DOHH2 (cell line): Measurements from ENCODE around the gene PDE1C.

ENCODE experiments used
- H3F3A ChIP-seq: fragments of 200-600 bp; sonication (generic), shearing (Covaris generic); 2 replicates; pipeline ENCODE4 v1.6.0; 2016; ENCODE audit warnings: antibody characterized with exemption, mild to moderate bottlenecking; ENCODE audit not compliant: control insufficient read depth, insufficient read depth
- H3K27ac ChIP-seq: fragments of 200-600 bp; sonication (generic); 2 replicates; pipeline ENCODE4 v1.5.1; 2014; ENCODE audit warnings: low read depth, mild to moderate bottlenecking, low read length, moderate library complexity
- H3K27me3 ChIP-seq: fragments of 200-600 bp; sonication (generic); 2 replicates; pipeline ENCODE4 v1.6.1; 2014; ENCODE audit warnings: mild to moderate bottlenecking, low read length, mixed read lengths; ENCODE audit not compliant: control insufficient read depth
- H3K36me3 ChIP-seq: fragments of 200-600 bp; sonication (generic); 2 replicates; pipeline ENCODE4 v1.6.1; 2014; ENCODE audit warnings: mild to moderate bottlenecking, low read length, moderate library complexity, mixed read lengths; ENCODE audit not compliant: control insufficient read depth
- H3K4me1 ChIP-seq: fragments of 200-600 bp; sonication (generic); 2 replicates; pipeline ENCODE4 v1.6.1; 2014; ENCODE audit warnings: mild to moderate bottlenecking, low read length, mixed read lengths; ENCODE audit not compliant: control insufficient read depth
- H3K4me2 ChIP-seq: fragments of 200-600 bp; sonication (generic); 2 replicates; pipeline ENCODE4 v1.6.0; 2014; ENCODE audit warnings: mild to moderate bottlenecking, low read length, moderate library complexity
- H3K4me3 ChIP-seq: fragments of 200-600 bp; sonication (generic); 2 replicates; pipeline ENCODE4 v1.5.1; 2014; ENCODE audit warnings: mild to moderate bottlenecking, low read length, mixed read lengths
- H3K79me2 ChIP-seq: fragments of 200-600 bp; sonication (generic); 2 replicates; pipeline ENCODE4 v1.6.1; 2014; ENCODE audit warnings: mild to moderate bottlenecking, low read length, mixed read lengths; ENCODE audit not compliant: control insufficient read depth
- H3K9me2 ChIP-seq: fragments of 200-600 bp; sonication (generic); replicated peaks from 2 replicates; pipeline ENCODE4 v1.6.1; 2014; ENCODE audit warnings: mild to moderate bottlenecking, low read length, mixed read lengths; ENCODE audit not compliant: control insufficient read depth
- H3K9me3 ChIP-seq: fragments of 200-600 bp; sonication (generic); 2 replicates; pipeline ENCODE4 v1.6.1; 2014; ENCODE audit warnings: antibody characterized with exemption, low read length, mixed read lengths; ENCODE audit not compliant: control insufficient read depth, insufficient read depth
- H4K20me1 ChIP-seq: fragments of 200-600 bp; sonication (generic); 2 replicates; pipeline ENCODE4 v1.6.0; 2014; ENCODE audit warnings: low read depth, mild to moderate bottlenecking, antibody characterized with exemption, low read length, moderate library complexity; ENCODE audit not compliant: control insufficient read depth, insufficient read depth
- EZH2phosphoT487 ChIP-seq: fragments of 200-600 bp; sonication (generic); IDR thresholded peaks from 2 replicates; pipeline ENCODE4 v1.6.1; 2017; ENCODE audit warnings: borderline replicate concordance, mild to moderate bottlenecking, antibody characterized with exemption, low read length, moderate library complexity, mixed read lengths
- TF ChIP-seq, protein P1 (sequence below): fragments of 200-600 bp; sonication (generic); IDR thresholded peaks from one replicate; pipeline ENCODE4 v1.5.1; 2014; ENCODE audit warnings: antibody characterized with exemption, mild to moderate bottlenecking, low read depth, low read length; ENCODE audit not compliant: poor library complexity, severe bottlenecking

Gene PDE1C

DNA sequence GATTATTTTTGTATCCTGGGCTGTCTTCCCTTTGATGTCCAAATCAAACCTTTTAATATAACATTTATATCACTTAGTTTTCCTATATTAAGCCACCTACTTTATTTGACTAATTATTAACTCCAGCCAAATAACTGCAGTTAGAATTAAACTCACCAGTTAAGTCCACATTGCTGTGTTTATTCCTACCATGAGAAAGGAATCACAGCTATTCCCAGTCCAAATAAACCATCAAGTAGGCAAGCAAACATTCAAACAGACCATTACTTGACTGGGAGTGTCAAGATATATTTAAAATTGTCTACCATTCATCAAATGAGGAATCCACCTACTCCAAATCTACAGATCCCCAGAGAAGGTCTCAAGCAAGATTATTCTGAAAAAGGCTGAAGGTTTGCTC lies 22.4 kb downstream of the PDE1C start:
- Histone ChIP-seq H3K4me3 (no peak overlapping the region), H3K9me2 (no peaks in the 10 kb centered on the region), H4K20me1 (no peaks in the 10 kb centered on the region), H3K4me1 (peaks cover 27% of the 10 kb centered on the region), H3K27ac (0 out of 2 replicates have a peak overlapping the region, but pooled peaks have one; percentile 39), H3K9me3 (no peaks in the 10 kb centered on the region), H3K27me3 (no peaks in the 10 kb centered on the region), H3K4me2 (no peak overlapping the region; the same call in 1 of the 2 replicates), H3K36me3 (no peaks in the 10 kb centered on the region), H3K79me2 (no peaks in the 10 kb centered on the region), H3F3A (no peaks in the 10 kb centered on the region)
- TF ChIP-seq EZH2phosphoT487: no peak
- TF ChIP-seq, protein P1, sequence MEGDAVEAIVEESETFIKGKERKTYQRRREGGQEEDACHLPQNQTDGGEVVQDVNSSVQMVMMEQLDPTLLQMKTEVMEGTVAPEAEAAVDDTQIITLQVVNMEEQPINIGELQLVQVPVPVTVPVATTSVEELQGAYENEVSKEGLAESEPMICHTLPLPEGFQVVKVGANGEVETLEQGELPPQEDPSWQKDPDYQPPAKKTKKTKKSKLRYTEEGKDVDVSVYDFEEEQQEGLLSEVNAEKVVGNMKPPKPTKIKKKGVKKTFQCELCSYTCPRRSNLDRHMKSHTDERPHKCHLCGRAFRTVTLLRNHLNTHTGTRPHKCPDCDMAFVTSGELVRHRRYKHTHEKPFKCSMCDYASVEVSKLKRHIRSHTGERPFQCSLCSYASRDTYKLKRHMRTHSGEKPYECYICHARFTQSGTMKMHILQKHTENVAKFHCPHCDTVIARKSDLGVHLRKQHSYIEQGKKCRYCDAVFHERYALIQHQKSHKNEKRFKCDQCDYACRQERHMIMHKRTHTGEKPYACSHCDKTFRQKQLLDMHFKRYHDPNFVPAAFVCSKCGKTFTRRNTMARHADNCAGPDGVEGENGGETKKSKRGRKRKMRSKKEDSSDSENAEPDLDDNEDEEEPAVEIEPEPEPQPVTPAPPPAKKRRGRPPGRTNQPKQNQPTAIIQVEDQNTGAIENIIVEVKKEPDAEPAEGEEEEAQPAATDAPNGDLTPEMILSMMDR: no peak

DNA sequence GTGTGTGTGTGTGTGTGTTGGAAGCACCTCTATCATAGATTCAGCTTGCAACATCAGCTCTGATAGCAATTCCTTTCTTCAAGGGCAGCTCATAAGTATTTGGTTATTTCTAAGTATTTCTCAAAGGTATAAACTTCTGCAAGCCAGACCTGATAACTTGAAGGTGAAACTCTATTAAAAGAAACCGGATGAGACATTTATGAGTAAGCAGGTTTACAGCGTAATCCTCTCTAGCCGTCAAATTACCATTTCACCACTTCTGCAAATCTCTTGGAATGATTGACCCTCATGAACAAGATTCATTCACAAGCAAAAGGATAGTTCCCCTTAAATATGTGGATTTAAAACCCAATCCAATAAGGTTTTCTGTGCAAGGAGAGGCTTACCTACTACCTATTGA lies 23.1 kb downstream of the PDE1C start:
- Histone ChIP-seq H4K20me1 (no peaks in the 10 kb centered on the region), H3K79me2 (no peaks in the 10 kb centered on the region), H3K4me1 (peaks cover 27% of the 10 kb centered on the region), H3F3A (no peaks in the 10 kb centered on the region), H3K4me3 (no peak overlapping the region), H3K27ac (no peak overlapping the region), H3K36me3 (no peaks in the 10 kb centered on the region), H3K9me2 (no peaks in the 10 kb centered on the region), H3K27me3 (no peaks in the 10 kb centered on the region), H3K9me3 (no peaks in the 10 kb centered on the region), H3K4me2 (no peak overlapping the region)
- TF ChIP-seq, protein P1: no peak
- TF ChIP-seq EZH2phosphoT487: no peak

DNA sequence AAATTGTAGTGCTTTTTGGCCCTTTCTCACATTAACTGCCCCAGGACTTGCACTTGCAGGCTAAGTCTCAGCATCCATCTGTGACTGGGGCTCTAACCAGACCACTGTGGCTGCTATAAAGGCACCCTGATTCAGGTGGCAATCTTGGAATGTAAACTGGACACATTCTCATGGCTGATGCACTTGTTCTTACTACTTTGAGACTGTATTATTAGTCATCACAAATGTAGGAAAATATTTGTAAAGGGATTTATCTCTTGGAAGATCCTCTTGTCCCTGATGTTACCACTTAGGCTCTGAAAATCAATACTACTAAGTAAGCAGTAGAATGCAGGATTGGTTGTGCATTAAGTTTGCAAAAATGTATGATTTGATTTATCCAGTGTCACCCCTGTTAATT lies 25.0 kb downstream of the PDE1C start:
- H3K4me1 ChIP-seq: peaks cover 21% of the 10 kb centered on the region

More for the DNA sequence above, 25.0 kb downstream of the PDE1C start:
- Histone ChIP-seq H3K79me2 (no peaks in the 10 kb centered on the region), H3K4me2 (no peak overlapping the region), H3K27ac (no peak overlapping the region), H3K27me3 (no peaks in the 10 kb centered on the region), H4K20me1 (no peaks in the 10 kb centered on the region), H3K9me2 (no peaks in the 10 kb centered on the region), H3F3A (no peaks in the 10 kb centered on the region), H3K4me3 (no peak overlapping the region), H3K36me3 (no peaks in the 10 kb centered on the region), H3K9me3 (no peaks in the 10 kb centered on the region)
- TF ChIP-seq, protein P1: no peak
- no peak for TF ChIP-seq EZH2phosphoT487
